ENCODE results near the gene LRRC8C.
"Not testable (repeated sequence)": the region's sequence is repeated elsewhere in the genome, so short reads cannot be mapped to it uniquely, and the experiment has no call there.

Gene LRRC8C

GRCh38 chr1:89607586-89608318, 25.2 kb upstream of the LRRC8C start:
- DNase-seq (ENCODE audit: low spot score), result no peak

GRCh38 chr1:89608319-89608983, 24.5 kb upstream of the LRRC8C start:
- DNase-seq (ENCODE audit: low spot score), result no peak

DNA sequence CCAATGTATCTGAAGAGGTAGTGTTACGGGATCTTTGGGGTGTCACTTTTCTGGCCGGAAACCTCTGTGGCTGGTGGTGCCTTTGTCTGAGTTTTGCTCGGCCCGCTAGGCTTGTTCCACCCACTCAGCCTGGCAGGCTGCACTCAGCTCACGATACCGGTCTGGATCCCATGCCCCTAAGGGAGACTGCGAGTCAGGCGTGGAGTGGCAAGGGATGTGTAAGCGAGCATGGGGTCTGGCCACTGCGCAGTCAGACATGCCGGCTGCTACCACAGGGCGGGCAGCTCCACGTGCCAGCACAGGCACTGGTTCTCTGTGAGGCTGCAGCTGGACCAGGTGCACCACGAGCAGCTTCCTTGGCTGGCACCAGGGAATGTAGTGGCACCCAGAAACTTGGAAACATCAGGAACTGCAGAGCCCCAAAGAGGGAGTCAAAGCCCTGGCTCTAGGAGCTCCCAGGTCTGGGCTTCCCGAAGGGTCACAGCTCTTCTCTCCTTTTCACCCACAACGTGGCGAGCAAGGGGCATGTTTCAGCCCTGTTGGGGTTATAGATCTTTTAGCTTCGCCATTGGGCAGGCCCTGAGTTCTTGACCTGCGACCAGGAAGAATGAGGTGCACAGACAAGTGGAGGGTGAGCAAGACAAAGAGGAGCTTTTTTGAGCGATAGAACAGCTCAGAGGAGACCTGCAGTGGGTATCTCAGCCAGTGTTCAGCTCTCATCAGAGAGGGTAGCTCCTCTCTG, 23.8 kb upstream of the LRRC8C start:
- no peak for DNase-seq (ENCODE audit: low spot score)

DNA sequence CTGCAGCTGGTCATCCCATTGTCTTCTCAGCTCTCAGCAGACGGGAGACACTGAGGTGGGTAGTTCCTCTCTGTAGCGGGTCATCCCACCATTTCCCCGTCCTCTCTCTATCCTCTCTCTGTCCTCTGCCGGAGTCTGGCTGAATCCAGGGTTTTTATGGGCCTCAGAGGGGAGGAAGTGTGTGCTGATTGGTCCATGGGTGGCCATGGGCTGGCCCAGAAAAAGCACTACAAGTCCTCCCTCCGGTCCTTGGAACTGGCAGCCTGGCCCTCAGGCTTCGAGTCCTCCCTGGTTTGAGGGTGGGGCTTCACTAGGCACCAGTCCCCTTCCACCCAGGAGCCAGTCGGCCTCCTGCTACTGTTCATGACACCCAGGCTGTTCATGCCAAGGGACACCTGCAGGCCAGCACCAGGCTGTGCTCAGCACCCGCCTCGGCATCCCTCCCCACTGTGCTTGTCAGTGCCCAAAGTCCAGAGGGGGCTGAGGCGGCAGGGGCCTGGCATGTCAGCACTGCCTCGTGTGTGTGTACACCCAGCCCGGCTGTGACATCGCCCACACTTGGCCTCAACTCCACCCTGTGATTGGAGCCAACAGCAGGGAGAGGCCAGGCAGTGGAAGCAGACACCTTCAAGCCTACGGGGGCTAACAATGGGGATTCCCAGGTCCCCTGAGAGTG, 23.0 kb upstream of the LRRC8C start:
- no peak for DNase-seq (ENCODE audit: low spot score)

- no peak for DNase-seq (ENCODE audit: low spot score)
Measured at GRCh38 chr1:89610457-89611011, 22.4 kb upstream of the LRRC8C start.

- no peak for DNase-seq (ENCODE audit: low spot score)
Measured at GRCh38 chr1:89611721-89612120, 21.2 kb upstream of the LRRC8C start.

GRCh38 chr1:89613928-89614327, 19.0 kb upstream of the LRRC8C start:
- no peak for DNase-seq (ENCODE audit: low spot score)

DNA sequence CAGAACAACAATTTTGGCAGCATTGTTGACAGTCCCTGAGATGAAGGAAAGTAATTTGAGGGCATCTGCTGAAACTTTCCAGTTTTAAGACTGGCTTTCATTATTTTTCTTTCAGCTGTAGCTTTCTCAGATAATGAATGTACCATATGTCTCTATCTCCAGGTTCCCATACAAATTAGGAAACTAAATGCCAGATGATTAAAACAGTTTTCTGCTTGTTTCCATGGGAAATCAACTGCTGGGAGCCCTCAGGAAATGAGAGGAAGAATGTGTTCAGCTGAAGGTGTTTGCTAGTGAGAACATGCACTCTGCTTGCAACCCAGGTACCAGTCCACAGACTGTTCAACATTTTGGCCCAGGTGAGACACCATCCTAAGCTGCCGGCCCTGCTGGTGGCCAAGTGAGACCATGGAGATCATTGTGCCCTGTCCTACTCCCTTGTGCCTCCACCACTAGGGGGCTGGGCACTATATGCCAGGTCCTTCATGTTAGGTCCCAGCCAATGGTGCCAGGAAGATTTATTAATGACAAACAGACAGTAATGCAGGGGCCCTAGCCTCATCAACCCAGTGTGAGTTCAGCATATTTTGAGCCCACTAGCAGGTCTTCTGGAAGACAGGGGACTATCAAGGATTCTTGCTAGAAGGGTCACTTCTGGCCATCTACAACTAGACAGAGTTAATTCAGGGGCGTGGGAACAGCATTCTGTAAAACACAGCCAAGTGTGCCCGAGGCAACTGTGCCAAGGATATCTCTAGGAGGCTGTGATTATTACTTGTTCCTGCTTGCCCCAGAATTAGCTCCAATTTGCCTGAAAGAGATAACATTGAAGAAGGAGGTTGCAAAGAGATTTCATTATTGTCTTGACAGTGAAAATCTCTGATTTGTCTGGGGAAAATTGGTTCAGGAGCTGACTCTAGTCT, 17.0 kb upstream of the LRRC8C start:
- DNase-seq (ENCODE audit: low spot score), result peak; percentile 27

- DNase-seq (ENCODE audit: low spot score), result no peak
Measured at GRCh38 chr1:89616844-89617627, 15.9 kb upstream of the LRRC8C start.

DNA sequence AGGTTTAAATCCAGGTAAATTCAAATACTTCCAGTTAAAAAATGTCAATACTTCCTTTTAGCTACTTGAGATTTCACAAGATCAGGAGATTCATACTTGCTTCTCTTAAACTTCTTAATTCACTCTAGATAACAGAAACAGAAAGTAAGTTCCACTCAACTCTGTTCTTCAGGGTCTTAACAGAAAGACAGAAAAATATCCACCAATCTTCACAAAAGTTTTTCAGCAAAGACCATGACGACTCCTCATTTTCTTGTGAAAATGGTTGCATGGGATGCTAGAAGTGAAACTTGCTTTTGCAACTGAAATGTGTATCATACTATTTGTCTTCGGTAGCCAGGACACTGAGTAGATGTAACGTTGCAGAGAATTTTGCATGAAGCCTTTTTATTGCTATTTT, 12.3 kb upstream of the LRRC8C start:
- no peak for DNase-seq (ENCODE audit: low spot score)

DNA sequence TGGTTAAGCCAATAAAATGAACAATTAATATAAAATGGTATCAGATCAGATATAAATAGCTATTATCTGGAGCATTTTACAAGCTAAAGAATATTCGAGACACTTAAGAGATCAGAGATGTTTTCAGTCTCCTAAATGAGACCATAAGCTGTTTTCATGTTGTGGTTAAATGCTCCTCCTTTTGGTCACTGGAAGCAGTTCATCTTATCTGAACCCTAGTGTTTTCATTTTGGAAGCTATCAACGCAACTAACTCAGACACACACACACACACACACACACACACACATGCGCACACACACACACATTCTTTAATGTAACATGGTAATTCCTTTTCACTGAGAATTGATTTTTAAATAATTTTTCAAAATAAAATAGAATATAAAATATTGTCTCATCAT, 10.0 kb upstream of the LRRC8C start:
- no peak for DNase-seq (ENCODE audit: low spot score)

GRCh38 chr1:89624314-89624713, 8.6 kb upstream of the LRRC8C start:
- no peak for DNase-seq (ENCODE audit: low spot score)

- no peak for DNase-seq (ENCODE audit: low spot score)
Measured at GRCh38 chr1:89624715-89625323, 8.1 kb upstream of the LRRC8C start.

DNA sequence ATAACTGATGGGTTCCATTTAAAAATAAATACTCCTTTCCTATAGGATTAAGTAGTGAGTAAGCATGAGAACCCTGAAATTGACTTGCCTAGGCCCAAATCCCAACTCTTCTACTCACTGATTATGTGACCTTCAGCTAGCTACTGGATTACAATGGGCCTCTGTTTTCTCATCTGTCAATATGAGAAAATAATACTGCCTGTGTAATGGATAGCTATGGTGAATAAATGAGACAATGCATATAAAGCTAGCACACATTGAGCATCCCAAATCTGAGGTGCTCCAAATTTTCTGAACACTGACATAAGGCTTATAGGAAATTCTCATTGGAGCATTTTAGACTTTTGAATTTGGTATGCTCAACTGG, 5.3 kb upstream of the LRRC8C start:
- no peak for DNase-seq (ENCODE audit: low spot score)

GRCh38 chr1:89629146-89629545, 3.8 kb upstream of the LRRC8C start:
- no peak for DNase-seq (ENCODE audit: low spot score)

DNA sequence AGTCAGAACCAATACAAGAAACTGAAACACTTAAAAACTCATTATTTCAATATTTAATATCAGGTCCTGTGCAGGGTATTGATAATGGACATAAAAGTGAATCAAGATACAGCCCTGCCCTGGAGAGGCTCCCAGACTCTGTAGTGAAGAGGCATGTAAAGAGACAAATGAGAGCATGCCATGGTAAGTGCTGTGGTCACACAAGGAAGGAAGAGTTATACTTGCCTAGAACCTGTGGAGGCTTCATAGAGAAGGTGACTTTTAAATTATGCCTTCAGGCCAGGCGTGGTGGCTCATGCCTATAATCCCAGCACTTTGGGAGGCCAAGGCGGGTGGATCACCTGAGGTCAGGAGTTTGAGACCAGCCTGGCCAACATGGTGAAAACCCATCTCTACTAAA, 3.3 kb upstream of the LRRC8C start:
- DNase-seq (ENCODE audit: low spot score), result not testable (repeated sequence)

DNA sequence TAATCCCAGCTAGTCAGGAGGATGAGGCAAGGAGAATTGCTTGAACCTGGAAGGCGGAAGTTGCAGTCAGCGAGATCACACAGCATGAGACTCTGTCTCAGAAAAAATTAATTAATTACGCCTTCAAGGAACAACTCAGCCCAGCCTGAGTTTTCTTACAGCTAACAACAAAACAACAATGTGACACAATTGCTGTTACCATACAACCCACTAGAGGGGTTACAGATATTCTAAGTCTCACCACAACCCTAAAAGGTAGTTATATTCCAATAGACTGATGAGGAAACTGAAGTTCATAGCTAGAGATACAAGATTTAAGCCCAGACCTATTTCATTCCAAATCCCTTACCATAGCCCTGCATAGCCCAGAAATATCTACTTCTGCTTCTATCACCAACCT, 2.9 kb upstream of the LRRC8C start:
- DNase-seq (ENCODE audit: low spot score), result no peak

DNA sequence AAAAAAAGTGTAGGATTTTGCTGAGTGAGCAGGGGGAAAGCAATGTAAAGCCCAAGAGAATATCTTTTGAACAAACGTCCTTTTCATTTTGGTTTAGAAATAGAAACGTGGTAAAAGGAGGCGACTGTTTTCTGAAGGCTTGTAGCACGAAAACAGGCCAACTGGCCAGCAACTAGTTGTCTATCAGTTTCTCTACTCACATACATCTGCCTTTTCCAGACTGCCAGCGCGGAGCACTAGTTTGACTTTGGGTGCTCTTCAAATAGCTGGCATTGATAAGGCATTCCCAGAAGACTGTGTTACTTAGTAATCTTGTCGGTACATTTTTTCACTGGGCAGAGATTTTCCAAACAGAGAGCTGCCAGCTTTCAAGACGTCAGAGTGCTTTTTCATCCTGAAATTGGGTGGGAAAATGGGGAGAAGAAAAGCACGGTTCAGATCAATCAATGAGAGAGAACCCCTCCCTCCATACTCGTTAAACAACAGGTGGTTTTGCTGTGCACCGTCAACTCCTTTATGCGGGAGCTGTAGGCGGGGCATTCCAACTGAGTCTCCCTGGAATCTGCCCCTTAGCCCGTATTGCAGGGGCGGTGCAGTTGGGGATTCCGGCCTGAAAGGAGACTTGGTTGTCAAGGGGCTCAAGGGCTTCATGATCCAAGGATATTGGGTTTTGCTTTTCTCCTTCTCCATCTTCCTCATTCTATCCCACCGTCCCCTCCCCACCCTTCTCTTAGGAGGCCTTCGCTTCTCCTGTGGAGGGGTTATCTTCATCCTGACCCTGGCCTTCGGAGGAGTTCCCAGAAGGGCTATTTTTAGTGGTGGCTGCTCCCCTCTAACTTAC, 884 bp upstream of the LRRC8C start:
- peak; percentile 19 for DNase-seq (ENCODE audit: low spot score)

DNA sequence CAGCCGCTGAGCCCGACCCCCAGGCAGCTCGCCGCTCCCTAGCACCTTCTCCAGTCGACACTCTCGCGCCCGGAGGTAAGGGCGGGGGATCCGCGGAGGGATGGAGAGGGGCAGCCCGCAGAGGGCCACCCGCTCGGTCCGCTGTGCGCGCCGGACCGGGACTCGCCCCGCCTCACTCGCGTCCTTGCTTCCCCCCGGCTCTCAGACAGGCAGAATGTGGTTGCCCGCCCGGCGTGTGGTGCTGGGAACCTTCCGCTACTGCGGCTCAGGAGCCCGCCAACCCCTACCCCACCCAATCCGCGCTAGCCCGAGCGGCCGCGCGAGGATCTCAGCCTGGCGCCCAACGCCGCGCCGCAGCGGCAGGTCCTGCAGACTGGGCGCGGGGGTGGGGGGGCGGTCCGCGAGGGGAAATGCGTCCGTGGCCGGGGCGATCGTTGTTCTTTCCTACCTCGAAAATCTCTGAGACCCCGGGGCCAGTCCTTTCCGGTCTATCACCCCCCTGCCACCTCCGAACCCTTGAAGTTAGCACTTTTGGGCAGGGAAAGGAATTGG, 404 bp downstream of the LRRC8C start:
- DNase-seq (ENCODE audit: low spot score), result peak; percentile 43
